Stimulated activated CD8-positive, alpha-beta memory T cell treated with anti-CD3 and anti-CD28 coated beads, Interleukin-2, amount 100 ng/mL, for 1 hour (primary cell): Measurements from ENCODE around the gene GCC1.

Experiments
- DNase-seq, 2 donors: peaks; one replicate each; pipeline ENCODE4 v3.0.0-alpha.2; 2020; ENCODE audit warnings: low read depth in 2 of 2

The GCC1 gene, protein sequence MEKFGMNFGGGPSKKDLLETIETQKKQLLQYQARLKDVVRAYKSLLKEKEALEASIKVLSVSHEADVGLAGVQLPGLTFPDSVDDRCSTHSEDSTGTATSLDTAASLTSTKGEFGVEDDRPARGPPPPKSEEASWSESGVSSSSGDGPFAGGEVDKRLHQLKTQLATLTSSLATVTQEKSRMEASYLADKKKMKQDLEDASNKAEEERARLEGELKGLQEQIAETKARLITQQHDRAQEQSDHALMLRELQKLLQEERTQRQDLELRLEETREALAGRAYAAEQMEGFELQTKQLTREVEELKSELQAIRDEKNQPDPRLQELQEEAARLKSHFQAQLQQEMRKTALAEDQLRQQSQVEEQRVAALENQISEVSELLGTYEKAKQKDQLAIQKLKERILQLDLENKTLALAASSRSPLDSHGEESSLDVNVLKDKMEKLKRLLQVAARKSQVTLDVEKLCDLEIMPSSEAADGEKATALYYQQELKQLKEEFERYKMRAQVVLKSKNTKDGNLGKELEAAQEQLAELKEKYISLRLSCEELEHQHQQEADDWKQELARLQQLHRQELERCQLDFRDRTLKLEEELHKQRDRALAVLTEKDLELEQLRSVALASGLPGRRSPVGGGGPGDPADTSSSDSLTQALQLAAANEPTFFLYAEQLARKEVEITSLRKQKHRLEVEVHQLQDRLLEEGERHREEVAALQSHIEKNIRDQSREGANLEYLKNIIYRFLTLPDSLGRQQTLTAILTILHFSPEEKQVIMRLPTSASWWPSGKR

DNA sequence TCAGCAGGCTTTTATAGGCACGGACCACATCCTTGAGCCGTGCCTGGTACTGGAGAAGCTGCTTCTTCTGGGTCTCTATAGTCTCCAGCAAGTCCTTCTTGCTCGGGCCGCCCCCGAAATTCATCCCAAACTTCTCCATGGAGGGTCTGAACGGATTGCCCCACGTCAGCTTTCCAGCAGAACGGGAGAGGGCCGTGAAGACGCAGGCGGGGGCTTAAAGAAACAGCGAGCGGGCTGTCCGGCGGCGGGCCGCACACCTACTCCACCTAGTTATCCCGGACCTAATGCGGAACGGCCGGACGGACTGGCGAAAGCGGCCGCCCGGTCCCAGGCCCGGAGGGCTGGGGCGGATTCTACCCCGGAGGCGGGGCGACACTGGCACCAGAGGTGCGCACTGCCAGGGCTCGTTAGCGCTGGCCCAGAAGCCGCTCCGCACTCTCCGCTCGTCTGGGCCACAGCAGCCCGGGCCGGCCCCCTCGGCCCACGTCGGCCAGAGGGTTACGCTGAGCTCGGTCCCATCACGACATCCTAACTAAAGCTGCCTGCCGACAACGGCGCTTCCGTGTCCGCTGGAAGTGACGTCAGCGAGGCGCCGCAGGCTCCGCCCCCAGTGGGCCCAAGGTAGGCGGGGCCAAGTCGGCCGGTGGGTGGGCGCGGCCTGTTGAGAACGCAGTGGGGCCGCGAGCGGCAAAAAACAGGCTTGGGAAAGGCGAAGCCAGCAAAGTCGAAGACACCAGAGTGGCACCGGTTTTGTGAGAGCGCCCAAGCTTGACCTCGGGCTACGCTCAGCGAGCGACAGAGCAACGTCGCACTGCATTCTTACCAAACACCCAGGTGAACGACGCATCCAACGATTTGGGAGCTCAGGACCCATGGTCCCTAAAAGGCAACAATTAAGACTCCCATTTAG lies at the start of gene GCC1:
TSS of gene GCC1 (minus strand) at position 553 of the 910 bp plus-strand sequence. CDS start at position 139, 414 bp downstream.
- DNase-seq, result peak; percentile 89 to 91

DNA sequence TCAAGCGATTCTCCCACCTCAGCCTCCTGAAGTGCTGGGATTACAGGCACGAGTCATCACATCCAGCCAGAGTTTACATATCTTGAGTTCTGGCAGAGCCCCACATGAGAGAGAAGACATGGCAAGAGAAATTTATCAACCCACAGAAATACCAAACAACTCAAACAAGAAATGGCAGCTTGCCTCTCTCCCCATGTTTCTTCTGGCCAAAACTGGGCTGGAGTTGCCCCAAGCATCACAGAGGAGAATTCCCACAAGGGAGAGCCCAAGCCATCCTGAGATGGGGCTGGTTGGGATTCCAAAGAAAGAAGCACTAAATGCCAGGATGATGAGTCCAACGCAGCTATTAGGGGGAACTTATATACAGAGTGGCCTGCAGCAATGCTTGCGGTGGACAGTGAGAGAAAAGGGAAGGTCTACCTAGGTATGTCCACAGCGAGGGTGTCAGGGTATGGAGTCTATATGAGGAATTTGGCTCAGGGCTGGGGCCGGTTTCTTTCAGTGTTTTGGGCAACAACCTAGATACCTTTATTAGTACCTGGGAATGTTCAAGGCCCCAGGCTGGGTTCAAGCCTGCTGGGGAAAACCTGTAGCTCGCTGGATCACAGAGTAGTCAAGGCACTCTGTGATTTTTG lies 47.0 kb upstream of the GCC1 start:
- no peak for DNase-seq

DNA sequence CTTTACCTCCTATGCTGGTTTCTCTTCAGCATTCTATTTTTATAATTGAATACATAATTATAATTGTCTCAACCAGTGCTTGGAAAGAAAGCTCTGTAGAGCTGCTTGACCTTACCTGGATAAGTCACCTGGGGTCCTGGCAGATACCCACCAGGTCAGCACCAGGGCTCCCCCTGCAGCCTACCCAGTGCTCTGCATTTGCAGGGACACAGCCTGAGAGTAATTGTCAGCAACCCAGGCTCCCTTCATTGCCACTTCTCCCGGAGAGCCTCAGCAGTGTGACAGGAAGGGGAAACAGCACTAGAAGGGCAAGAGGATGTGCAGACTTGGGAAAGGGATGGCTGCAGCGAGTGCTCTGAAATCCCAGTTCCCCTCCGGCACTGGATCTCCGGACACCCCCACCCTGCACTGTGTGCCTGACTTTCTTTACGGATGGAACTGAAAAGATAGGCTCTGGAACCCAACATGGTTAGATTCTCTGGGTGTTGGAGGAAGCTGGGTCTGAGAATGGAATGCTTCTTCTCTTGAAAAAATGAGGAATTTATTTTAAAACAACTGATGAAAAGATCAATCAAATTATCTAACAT lies 44.0 kb upstream of the GCC1 start:
- no peak for DNase-seq

DNA sequence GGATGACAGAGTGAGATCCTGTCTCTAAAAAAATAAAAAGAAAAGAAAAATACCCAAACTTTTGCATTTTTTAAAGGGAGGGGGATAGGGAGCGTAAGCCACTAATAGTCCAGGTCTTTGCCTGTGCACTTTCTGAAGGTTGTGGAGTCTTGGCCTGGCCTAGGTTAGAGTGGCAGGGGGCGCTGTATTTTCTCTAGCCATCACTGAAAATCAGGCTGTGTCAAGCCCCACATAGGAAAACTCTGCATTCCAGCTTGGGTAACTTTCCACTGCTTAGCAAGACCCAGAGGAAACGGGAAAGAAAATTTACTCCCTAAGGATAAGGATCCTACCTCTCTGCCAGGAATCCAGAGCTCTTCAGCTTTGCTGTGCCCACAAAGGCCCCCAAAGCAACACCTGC lies 43.0 kb upstream of the GCC1 start:
- DNase-seq, result no peak

DNA sequence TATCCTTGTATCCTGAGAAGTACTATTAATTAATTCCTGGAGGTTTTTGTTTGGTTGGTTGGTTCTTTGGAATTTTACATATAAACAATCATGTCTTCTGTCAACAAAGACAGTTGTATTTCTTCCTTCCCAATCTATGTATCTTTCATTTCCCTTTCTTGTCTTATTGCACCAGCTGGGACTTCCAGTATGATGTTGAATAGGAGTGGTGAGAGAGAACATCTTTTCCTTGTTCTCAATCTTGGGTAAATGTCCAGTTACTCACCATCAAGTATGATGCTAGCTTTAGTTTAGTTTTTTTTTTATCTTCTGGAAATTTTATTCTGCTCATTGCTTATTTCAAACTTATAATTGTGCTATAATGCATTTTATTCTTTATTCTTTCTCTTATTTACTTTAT lies 39.9 kb upstream of the GCC1 start:
- DNase-seq, result no peak

DNA sequence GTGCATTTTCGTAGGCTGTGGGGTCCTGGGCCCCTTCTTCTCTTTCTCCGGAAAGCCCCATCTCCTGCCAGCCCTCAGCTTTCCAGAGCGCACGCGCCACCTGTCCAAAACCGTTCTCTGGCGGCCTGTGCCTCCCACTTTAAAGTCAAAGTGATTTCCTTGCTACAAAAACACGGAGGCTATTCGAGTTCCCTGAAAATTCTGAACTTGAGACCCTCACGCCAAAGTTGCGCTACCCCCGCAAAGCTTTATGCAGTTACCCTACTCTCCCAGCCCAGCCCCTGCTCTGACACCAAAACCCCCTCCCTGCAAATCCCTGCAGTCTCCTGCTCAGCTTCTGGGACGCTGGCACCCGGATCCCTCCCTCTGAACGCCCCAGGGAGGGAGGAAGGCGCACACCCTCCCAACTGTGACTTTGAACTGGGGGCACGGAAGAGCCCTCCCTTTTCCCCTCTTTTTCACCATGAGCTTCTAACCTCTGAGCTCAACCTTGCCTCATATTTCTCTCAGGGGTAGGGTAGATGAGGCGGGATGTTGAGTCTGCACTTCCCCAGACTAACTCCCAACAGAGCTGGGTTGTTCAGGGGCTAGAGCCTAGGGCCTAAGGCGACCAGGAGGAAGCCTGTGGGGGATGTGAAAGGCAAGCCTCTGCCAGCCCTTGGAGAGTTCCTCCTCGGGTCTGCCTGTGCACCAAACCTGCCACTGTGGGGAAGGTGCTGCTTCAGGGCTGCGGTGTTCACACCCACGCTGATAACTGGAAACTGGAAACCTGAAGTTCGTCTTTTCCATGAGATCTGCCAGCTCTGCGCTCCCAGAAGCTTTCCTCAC lies 35.2 kb upstream of the GCC1 start:
- DNase-seq, result no peak

DNA sequence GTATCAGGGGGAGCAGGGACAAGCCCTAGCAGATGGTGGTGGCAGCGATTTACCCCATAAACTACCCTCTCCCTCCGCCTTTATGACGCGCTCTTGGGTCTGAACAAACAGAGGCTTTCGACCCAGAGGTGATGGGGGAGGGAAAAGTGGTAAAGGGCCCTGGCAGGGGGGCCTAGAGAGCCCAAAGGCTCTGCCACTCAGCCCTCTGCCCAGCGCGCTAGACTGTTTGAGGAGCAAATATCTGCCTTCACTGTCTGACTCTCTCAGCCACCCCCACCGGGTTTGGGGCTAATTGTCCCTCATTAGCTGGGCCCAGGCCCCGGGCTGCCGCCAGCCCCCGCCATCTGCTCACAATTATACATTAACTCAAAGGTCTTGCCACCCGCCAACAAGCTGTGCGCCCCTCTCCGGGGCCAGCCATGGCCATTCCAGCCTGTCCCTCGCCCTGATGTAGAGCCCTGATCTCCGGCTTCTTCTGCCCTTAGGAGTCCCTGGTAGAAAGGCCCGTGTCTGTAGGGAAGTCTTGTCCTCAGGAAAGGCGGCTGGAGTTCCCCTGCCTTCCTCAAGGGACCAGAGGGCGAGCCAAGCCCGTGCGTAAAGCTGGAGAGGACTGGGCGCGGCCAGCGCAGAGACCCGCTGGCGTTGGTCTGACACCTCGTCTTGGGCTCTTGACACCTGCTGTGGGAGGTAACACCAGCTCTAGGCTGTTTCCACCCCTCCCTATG lies 34.4 kb upstream of the GCC1 start:
- no peak for DNase-seq

DNA sequence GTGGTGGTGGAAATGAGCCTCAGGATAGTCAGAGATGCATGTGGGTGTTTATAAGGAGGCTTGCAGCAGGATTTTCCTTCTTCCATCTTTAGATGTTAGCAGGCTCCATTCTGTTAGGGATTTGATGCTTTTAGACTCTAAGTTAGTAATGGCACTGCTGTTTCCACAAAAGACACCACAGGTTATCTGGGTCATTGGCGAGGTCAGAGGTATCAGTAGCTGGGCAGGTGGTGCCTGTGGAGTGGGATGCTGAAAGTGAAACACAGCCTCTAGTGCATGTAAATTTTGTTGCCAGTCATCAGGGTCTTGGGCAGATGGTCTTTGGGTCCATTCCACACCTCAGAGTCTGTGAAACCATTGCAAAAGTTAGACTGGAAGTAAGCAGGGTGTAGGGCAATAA lies 33.4 kb upstream of the GCC1 start:
- DNase-seq, result no peak

DNA sequence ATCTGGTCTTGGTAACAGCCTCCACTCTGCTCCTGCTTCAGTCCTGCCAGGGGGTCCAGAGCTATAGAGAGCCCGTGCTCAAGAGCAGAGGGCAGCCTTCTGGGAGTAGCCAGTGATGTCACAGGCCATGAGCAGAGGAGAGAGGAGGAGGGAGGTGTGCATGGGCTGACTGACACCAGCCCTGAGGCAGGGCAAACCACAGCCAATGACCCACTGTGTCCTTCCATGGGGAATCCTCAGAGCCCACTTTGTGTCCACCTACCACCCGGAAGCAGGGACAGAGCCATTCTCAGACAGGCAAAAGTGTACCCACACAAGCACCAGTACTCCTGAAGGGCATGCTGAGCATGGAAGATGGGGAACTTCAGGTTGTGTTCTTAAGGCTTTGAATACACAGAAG lies 32.6 kb upstream of the GCC1 start, which contains the start of gene PAX4:
TSS of gene PAX4 (minus strand) at position 101 of the 400 bp plus-strand sequence. CDS start 2,214 bp downstream, outside the sequence.
- DNase-seq, result no peak

DNA sequence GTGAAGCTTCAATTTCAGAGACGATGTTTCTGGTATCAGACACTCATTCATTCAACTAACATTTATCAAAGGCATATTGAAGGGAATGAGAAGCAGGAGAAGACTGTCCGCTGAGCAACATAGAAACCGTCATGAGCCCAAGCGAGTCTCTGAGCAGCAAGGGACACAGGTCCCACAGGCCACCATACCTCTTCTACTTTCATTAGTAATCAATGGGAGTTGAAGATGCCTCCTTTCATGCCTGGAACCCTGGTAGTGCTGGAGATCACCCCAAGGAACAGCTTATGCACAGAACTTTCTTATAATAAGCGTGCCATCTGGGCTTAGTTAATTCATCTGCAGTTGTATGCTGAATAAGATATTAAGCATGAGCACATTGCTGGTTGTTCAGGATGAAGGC lies 31.3 kb upstream of the GCC1 start:
- no peak for DNase-seq

DNA sequence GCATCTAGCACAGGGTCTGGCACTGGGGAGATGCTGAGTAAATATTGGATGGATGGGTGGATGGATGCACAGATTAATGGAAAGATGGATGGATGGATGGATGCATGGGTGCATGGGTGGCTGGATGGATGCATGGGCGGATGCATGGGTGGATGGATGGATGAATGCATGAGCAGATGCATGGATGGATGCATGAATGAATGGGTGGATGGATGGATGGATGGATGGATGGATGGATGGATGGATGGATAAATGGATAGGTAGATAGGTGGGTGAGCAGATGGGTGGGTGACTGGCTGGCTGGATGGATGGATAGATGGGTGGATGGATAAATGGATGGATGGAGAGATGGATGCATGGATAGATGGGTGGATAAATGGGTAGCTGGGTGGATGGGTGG lies 26.9 kb upstream of the GCC1 start:
- no peak for DNase-seq

DNA sequence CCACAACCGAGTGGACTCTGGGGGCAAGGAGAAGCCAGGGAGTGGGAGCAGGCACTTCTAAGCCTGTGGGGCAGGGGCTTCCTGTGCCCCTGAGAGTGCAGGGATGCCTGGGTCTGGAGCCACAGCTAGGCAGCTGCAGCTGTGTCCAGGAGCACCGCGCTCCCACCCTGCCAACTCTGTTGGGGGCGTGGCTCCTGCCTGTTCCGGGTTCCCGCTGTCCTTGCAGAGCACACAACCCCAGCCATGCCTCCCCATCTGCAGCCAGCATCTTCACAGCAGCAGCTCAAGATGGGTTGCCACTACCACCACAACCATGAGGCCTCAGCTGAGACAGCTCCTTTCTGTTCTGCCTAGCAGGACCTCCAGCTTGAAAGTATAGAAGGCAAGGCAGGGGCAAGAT lies 23.9 kb upstream of the GCC1 start:
- no peak for DNase-seq

DNA sequence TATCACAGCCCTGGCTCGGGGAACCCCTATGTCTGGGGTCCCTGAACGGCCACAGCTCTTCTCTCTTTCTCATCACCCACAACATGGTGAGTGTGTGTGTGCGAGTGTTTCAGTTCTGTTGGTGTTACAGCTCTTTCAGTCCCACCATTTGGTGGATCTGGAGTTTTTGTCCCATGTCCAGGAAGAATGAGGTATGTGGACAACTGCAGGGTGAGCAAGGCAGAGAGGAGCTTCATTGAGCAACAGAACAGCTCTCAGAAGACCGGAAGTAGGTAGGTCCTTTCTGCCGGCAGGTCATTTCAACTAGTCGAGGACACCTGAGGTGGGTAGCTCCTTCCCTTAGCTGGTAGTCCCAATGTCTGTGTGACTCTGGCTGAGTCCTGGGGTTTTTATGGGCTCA lies 23.1 kb upstream of the GCC1 start:
- no peak for DNase-seq

DNA sequence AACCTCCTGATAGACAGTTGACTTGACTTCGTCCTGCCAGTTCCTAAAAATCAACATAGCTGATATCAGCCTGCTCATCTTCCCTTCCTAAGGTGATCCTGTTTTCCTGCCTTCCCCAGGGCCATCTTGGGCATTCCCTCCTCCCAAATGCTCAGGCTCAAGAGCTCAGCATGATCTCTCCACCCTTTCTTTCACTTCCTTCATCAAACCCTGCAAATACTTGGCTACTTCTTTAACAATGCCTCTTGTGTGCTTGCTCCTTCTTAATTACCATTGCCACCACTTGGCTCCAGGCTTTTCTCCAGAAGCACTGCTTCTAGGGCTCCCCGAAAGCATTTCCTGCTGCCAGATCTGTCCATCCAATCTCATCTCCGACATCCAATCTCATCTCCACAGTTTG lies 15.5 kb upstream of the GCC1 start:
- no peak for DNase-seq

DNA sequence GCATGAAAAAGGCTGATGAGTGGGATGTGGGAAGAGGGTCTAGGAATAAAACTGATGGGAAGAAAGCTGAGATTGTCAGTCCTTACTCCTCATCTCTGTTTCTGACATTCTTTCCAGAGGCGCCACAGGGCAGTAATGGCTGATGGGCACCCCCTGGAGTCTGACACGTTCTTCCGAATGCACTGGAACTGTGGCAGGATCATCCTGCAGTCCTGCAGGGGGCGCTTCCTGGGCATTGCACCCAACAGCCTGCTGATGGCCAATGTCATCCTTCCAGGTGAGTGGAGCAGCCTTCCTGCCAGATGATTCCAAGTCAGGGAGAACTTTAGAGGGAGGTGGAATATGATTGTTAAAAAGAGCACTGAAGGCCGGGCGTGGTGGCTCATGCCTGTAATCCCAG lies 12.9 kb upstream of the GCC1 start:
- DNase-seq, result no peak

DNA sequence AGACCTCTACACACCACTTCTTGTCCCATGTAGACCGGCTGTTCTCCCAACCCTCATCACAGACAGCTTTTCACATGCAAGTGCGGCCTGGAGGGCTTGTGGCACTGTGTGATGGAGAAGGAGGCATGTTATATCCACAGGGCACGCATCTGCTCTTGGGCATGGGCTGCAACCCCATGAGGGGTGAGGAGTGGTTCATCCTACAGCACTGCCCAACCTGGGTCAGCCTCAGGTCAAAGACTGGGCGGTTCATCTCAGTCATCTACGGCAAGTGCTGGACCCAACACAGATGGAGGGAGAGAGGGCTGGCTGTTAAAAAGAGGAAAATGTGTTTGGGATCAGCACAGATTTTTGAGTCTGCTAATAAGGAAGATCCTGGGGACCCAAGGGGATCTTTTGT lies 10.3 kb upstream of the GCC1 start:
- no peak for DNase-seq

DNA sequence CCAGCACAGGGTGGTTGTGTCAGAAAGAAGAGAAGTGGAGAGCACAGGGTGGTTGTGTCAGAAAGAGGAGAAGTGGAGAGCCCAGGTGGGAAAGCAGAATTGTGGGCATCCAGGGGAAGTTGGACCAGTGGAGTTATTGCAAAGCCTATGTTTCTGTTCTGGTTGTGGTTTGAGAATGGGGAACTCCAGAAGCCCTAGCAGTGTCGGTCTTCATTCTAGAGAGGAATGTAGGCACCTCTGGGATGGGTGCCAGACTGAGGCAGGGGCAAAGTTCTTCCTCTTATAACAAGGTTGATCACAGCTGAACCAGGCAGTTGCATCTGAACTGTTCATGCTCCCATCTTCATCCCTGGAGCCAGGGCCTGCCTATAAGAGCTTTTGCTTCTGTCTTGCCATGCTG lies 9.1 kb upstream of the GCC1 start:
- no peak for DNase-seq

DNA sequence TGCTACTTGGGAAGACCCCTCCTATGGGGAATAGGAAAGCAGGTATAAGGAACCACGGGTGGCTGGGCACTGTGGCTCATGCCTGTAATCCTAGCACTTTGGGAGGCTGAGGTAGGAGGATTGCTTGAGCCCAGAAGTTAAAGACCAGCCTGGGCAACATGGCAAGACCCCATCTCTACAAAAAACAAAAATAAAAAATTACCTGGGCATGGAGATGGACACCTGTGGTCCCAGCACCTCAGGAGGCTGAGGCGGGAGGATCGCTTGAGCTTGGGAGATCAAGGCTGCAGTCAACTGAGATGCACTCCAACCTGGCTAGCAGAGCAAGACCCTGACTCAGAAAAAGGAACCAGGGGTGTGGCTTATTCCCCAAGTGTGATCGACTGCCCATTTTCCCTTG lies 7.2 kb upstream of the GCC1 start:
- DNase-seq, result no peak

DNA sequence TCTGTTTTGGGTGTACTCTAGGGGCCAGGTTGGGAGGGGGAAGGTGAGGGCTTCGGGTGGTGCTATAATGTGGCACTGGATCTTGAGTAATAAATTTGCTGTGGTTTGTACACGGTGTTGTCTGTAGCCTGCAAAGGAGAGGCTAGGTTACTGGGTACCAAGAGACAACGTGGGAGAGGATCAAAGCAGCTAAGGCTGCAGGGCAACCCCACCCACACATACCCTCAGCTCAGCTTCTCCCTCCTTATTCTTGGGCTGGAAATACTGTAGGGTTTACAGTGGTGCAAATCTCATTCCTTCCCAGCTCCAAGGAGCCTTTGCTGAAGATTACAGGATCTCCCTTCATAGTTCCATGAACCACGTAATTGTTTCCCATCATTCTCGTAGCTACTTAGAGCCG lies 6.2 kb upstream of the GCC1 start:
- DNase-seq, result no peak

DNA sequence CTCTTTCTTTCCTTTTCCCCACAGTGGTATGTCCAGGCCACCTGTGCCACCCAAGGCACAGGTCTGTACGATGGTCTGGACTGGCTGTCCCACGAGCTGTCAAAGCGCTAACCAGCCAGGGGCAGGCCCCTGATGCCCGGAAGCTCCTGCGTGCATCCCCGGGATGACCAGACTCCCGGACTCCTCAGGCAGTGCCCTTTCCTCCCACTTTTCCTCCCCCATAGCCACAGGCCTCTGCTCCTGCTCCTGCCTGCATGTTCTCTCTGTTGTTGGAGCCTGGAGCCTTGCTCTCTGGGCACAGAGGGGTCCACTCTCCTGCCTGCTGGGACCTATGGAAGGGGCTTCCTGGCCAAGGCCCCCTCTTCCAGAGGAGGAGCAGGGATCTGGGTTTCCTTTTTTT lies 5.8 kb upstream of the GCC1 start:
- DNase-seq, result no peak
